DOHH2 (cell line): Measurements from ENCODE around the gene DUSP3.

Experiments
- EZH2phosphoT487 ChIP-seq: fragments of 200-600 bp; sonication (generic); IDR thresholded peaks from 2 replicates; pipeline ENCODE4 v1.6.1; 2017; ENCODE audit warnings: borderline replicate concordance, mild to moderate bottlenecking, antibody characterized with exemption, low read length, moderate library complexity, mixed read lengths
- TF ChIP-seq, protein P1 (sequence below): fragments of 200-600 bp; sonication (generic); IDR thresholded peaks from one replicate; pipeline ENCODE4 v1.5.1; 2014; ENCODE audit warnings: antibody characterized with exemption, mild to moderate bottlenecking, low read depth, low read length; ENCODE audit not compliant: poor library complexity, severe bottlenecking

DNA sequence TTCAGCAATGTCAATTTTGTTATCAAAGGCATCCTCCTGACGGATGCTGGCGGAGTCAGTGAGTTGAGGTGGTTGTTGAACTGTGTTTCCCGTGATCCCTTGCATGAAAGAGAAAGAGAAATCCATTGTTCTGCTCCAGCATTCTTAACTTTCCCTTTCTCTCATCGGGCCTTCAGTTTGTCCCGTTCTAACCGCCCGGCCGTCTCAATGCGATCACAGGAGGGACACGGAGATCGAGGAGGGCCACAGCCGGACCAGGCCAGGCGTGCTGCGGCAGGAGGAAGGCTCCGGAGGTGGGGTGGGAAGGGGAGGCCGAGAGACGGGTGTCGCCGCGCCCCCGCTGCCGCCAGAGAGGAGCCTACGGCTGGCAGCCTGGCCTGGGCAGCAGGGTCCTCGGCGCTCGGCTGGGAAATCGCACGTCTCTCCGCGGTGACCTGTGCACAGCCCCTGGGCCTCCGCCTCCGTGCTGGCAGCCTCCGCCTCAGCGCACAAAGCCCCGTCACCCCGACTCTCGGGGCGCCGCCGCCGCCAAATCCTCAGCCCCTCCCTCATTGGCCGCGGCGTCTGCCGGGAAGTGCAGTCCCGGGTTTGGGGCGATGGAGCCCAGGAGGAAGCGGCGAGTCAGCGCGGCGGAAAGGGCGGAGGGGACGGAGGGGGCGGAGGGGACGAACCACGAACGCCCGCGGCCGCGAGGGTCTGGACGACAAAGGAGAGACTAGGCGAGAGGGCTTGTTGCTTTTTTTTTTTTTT is 58.3 kb downstream of the DUSP3 start:
- TF ChIP-seq, protein P1, sequence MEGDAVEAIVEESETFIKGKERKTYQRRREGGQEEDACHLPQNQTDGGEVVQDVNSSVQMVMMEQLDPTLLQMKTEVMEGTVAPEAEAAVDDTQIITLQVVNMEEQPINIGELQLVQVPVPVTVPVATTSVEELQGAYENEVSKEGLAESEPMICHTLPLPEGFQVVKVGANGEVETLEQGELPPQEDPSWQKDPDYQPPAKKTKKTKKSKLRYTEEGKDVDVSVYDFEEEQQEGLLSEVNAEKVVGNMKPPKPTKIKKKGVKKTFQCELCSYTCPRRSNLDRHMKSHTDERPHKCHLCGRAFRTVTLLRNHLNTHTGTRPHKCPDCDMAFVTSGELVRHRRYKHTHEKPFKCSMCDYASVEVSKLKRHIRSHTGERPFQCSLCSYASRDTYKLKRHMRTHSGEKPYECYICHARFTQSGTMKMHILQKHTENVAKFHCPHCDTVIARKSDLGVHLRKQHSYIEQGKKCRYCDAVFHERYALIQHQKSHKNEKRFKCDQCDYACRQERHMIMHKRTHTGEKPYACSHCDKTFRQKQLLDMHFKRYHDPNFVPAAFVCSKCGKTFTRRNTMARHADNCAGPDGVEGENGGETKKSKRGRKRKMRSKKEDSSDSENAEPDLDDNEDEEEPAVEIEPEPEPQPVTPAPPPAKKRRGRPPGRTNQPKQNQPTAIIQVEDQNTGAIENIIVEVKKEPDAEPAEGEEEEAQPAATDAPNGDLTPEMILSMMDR, result no peak
- TF ChIP-seq EZH2phosphoT487, result no peak
